HepG2 (cell line): ENCODE data around the gene CRIM1. TPM values are rescaled to one million over a fixed set of nuclear protein-coding genes. Genes with fewer than 3 reads are reported as not detected.

ENCODE experiments used
- ATAC-seq: fragments of 200-7000 bp; cut with Tn5 transposase; 3 replicates; pipeline ENCODE4 v1.9.1; 2020; ENCODE audit warnings: mild to moderate bottlenecking, moderate library complexity
- BruUV-seq: library from RNA; stranded (reverse); fragments of 400-500 nt; replicated peaks from 2 replicates; lab custom pipeline; 2021; lab: Mats Ljungman, UMichigan
- CTCF ChIA-PET: fragments of 300-600 bp; formaldehyde crosslinking; extraction: SDS; loops from one replicate; lab custom pipeline; 2021; ENCODE audit warnings: low total read pairs, inconsistent platforms, low intra/inter-chr PET ratio; lab: Yijun Ruan, JAX
- POLR2A ChIA-PET: fragments of 350-600 bp; sonication (Branson Sonifier 250); formaldehyde crosslinking; loops from one replicate; lab custom pipeline; 2020; ENCODE audit warnings: antibody characterized with exemption, inconsistent platforms; lab: Yijun Ruan, JAX
- DNase-seq: peaks from one replicate; pipeline ENCODE4 v3.0.0-alpha.2; 2015; ENCODE audit warnings: low spot score
- FAIRE-seq: peaks from 3 replicates; lab custom pipeline; 2011; peaks lifted over from hg19 to GRCh38; lab: Jason Lieb, UNC
- H2AFZ ChIP-seq: one replicate; pipeline ENCODE4 v1.6.1; 2011; ENCODE audit warnings: low read length, inconsistent platforms
- H3K27ac ChIP-seq: fragments of 300-600 bp; 3 replicates; pipeline ENCODE4 v1.8.0; 2011; ENCODE audit warnings: mixed run types, mild to moderate bottlenecking, mixed read lengths, low read length, inconsistent platforms; ENCODE audit not compliant: insufficient read depth; ENCODE audit errors: extremely low read length
- H3K27me3 ChIP-seq, 2 experiments: fragments of 200-600 bp in 1 of 2; 2 replicates in 1 of 2; 3 replicates in 1 of 2; pipeline versions ENCODE4 v1.6.0 to v1.8.0; 2011; ENCODE audit warnings: low read length in 2 of 2, mild to moderate bottlenecking in 2 of 2, moderate library complexity in 2 of 2, inconsistent platforms in 1 of 2; ENCODE audit not compliant: insufficient read depth in 2 of 2, control insufficient read depth in 1 of 2
- H3K36me3 ChIP-seq, 2 experiments: fragments of 200-600 bp in 1 of 2; replicated peaks in 1 of 2; 2 replicates in 1 of 2; 3 replicates in 1 of 2; pipeline versions ENCODE4 v1.5.1 to v1.8.0; 2011; ENCODE audit warnings: low read length in 2 of 2, inconsistent platforms in 1 of 2; ENCODE audit not compliant: insufficient read depth in 2 of 2, control insufficient read depth in 1 of 2
- H3K4me1 ChIP-seq: 2 replicates; pipeline ENCODE4 v1.5.1; 2012; ENCODE audit warnings: low read length, inconsistent platforms; ENCODE audit not compliant: insufficient read depth
- H3K4me2 ChIP-seq: 2 replicates; pipeline ENCODE4 v1.6.0; 2011; ENCODE audit warnings: low read depth, low read length, inconsistent platforms
- H3K4me3 ChIP-seq, 3 experiments: fragments of 200-600 bp in 1 of 3; sonication (generic), shearing (Covaris generic) in 1 of 3; replicated peaks in 1 of 3; 2 replicates each; pipeline ENCODE4 v1.5.1; 2011 to 2016; ENCODE audit warnings: low read length in 3 of 3, inconsistent platforms in 2 of 3, low read depth in 2 of 3, mild to moderate bottlenecking in 2 of 3, control low read depth in 1 of 3, mixed read lengths in 1 of 3; ENCODE audit not compliant: insufficient read depth in 1 of 3
- H3K79me2 ChIP-seq: one replicate; pipeline ENCODE4 v1.6.1; 2011; ENCODE audit warnings: low read length, inconsistent platforms; ENCODE audit not compliant: insufficient read depth
- H3K9ac ChIP-seq: 2 replicates; pipeline ENCODE4 v1.6.0; 2011; ENCODE audit warnings: mild to moderate bottlenecking, low read depth, low read length, inconsistent platforms; ENCODE audit not compliant: insufficient read depth
- H3K9me3 ChIP-seq: 2 replicates; pipeline ENCODE4 v1.5.1; 2012; ENCODE audit warnings: mild to moderate bottlenecking, low read length
- H4K20me1 ChIP-seq: 2 replicates; pipeline ENCODE4 v1.6.0; 2011; ENCODE audit warnings: inconsistent platforms, mild to moderate bottlenecking, low read length, moderate library complexity; ENCODE audit not compliant: insufficient read depth
- AFF4 ChIP-seq: sonication (generic); formaldehyde crosslinking; IDR thresholded peaks from 2 replicates; pipeline ENCODE4 v1.4.0; 2020; ENCODE audit warnings: missing genetic modification reagents
- FUBP1 ChIP-seq: sonication (generic); formaldehyde crosslinking; IDR thresholded peaks from 2 replicates; pipeline ENCODE4 v1.5.1; 2020; ENCODE audit warnings: missing genetic modification reagents, mild to moderate bottlenecking, borderline replicate concordance
- HDAC6 ChIP-seq: fragments of 200-600 bp; sonication (generic); IDR thresholded peaks from 2 replicates; pipeline ENCODE4 v1.7.0; 2017; ENCODE audit warnings: mild to moderate bottlenecking, antibody characterized with exemption, low read length, low read depth
- KDM4B ChIP-seq: sonication (generic); formaldehyde crosslinking; IDR thresholded peaks from 2 replicates; pipeline ENCODE4 v1.4.0; 2020; ENCODE audit warnings: missing genetic modification reagents
- PAWR ChIP-seq: sonication (generic); formaldehyde crosslinking; IDR thresholded peaks from 2 replicates; pipeline ENCODE4 v1.4.0; 2020; ENCODE audit warnings: missing genetic modification reagents, mild to moderate bottlenecking, borderline replicate concordance
- PRDM15 ChIP-seq: sonication (generic); formaldehyde crosslinking; IDR thresholded peaks from 2 replicates; pipeline ENCODE4 v1.4.0; 2020; ENCODE audit warnings: missing genetic modification reagents
- RNF2 ChIP-seq: fragments of 450-650 bp; conservative IDR thresholded peaks from 2 replicates; pipeline ENCODE4 v1.6.1; 2016; ENCODE audit warnings: low read depth
- SIX1 ChIP-seq: sonication (generic); formaldehyde crosslinking; IDR thresholded peaks from 2 replicates; pipeline ENCODE4 v1.4.0; 2020; ENCODE audit warnings: missing genetic modification reagents, borderline replicate concordance
- SMYD3 ChIP-seq: sonication (generic); formaldehyde crosslinking; IDR thresholded peaks from 2 replicates; pipeline ENCODE4 v1.8.1; 2023; ENCODE audit warnings: mild to moderate bottlenecking, missing genetic modification reagents
- ZNF264 ChIP-seq: sonication (generic); formaldehyde crosslinking; IDR thresholded peaks from 2 replicates; pipeline ENCODE4 v1.4.0; 2020; ENCODE audit warnings: missing genetic modification reagents
- ZNF331 ChIP-seq: sonication (generic); formaldehyde crosslinking; IDR thresholded peaks from 2 replicates; pipeline ENCODE4 v1.4.0; 2020; ENCODE audit warnings: missing genetic modification reagents
- ZNF362 ChIP-seq: sonication (generic); formaldehyde crosslinking; IDR thresholded peaks from 2 replicates; pipeline ENCODE4 v1.4.0; 2020; ENCODE audit warnings: missing genetic modification reagents, mild to moderate bottlenecking, borderline replicate concordance
- WGBS: methylation state at CpG from one replicate; pipeline ENCODE4 v1.1.6; 2017; ENCODE audit warnings: low lambda C conversion rate; 5-methylcytosine and 5-hydroxymethylcytosine counted together
- in situ Hi-C: cut with HindIII; loops from 2 replicates; pipeline ENCODE4 v1.10.0; 2017; ENCODE audit warnings: low pct_unique_long_range_greater_than_20kb; ENCODE audit not compliant: extremely low pct_ligation_motif_present
- intact Hi-C: fragments of 100-400 bp; cut with micrococcal nuclease; formaldehyde crosslinking; loops from one replicate; pipeline ENCODE4 v1.10.0; 2022; ENCODE audit not compliant: unreplicated experiment
- polyA plus RNA-seq, 8 experiments: library from polyadenylated mRNA; depleted of rRNA in 3 of 8; stranded (reverse) in 7 of 8; unstranded in 1 of 8; fragments of >200 nt; fragmentation: Illumina TruSeq in 4 of 8; extraction: Trizol in 4 of 8; gene quantifications; 2 replicates each; pipeline versions ENCODE4 v1.2.1 to v1.2.3, GENCODE V29; 2011 to 2016; ENCODE audit warnings: low read depth in 4 of 8, missing spikeins in 1 of 8, mixed read lengths in 1 of 8; ENCODE audit not compliant: insufficient read depth in 1 of 8
- total RNA-seq, 5 experiments: library from RNA; depleted of rRNA; stranded (reverse); fragments of >200 nt; fragmentation: Illumina TruSeq; extraction: Trizol; gene quantifications; 2 replicates each; pipeline ENCODE4 v1.2.3, GENCODE V29; 2016; ENCODE audit warnings: low read depth in 1 of 5

CRIM1 gene
- total and polyA plus RNA-seq, 2 of the 13 experiments (the other 11 are each of a cell fraction or from before 2014, with no cell fraction given), result 39.1 to 69.9 TPM

GRCh38 chr2:36572054-36572718 is 216.6 kb downstream of the CRIM1 start:
- intact Hi-C loops (no loop called here), in situ Hi-C loops (no loop called here)
- Histone ChIP-seq H3K27ac (no peak overlapping the region), H3K9me3 (no peaks in the 10 kb centered on the region), H3K4me3 (no peak overlapping the region), H4K20me1 (no peaks in the 10 kb centered on the region), H3K4me2 (no peak overlapping the region), H2AFZ (no peak overlapping the region), H3K4me1 (no peaks in the 10 kb centered on the region), H3K27me3 (no peaks in the 10 kb centered on the region), H3K9ac (no peak overlapping the region), H3K79me2 (no peaks in the 10 kb centered on the region), H3K36me3 (peaks cover 2 to 40% of the 10 kb centered on the region in 2 experiments; a peak in 4 of 5 replicates)
- no peak for DNase-seq
- no peak; the same call in 2 of the 3 replicates for ATAC-seq
- FAIRE-seq, result no peak
- CTCF ChIA-PET, result no interaction called here
- BruUV-seq, result no TSS peak
- WGBS, result 97% methylated on average over 3 of the region's 3 CpGs
- POLR2A ChIA-PET, result no interaction called here
- no peak for TF ChIP-seq KDM4B (CRISPR knock-in tag)
- TF ChIP-seq AFF4, result no peak
- TF ChIP-seq HDAC6, result no peak
- TF ChIP-seq ZNF362 (CRISPR knock-in tag), result no peak
- TF ChIP-seq ZNF264, result no peak
- TF ChIP-seq FUBP1, result no peak
- TF ChIP-seq SIX1, result no peak
- TF ChIP-seq PAWR, result no peak
- no peak for TF ChIP-seq PRDM15 (CRISPR knock-in tag)
- no peak for TF ChIP-seq RNF2
- TF ChIP-seq ZNF331 (CRISPR knock-in tag), result no peak
- TF ChIP-seq SMYD3 (CRISPR knock-in tag), result no peak
